HL-60 (cell line): Measurements from ENCODE around the gene NDUFS5.

Experiments
- DNase-seq, 2 experiments: peaks; one replicate each; pipeline ENCODE4 v3.0.0-alpha.2; 2010 to 2020; ENCODE audit warnings: low read depth in 1 of 2, low spot score in 1 of 2
- H3K27ac ChIP-seq: fragments of 250-450 bp; sonication (Bioruptor Pico); replicated peaks from 2 replicates; pipeline ENCODE4 v1.5.1; 2020; ENCODE audit warnings: mild to moderate bottlenecking, moderate library complexity
- H3K27me3 ChIP-seq: fragments of 250-450 bp; sonication (Bioruptor Pico); 2 replicates; pipeline ENCODE4 v1.5.1; 2021; ENCODE audit warnings: mild to moderate bottlenecking, moderate library complexity; ENCODE audit not compliant: insufficient read depth, poor library complexity, severe bottlenecking
- H3K4me3 ChIP-seq: replicated peaks from 2 replicates; pipeline ENCODE4 v1.5.1; 2011; ENCODE audit warnings: mild to moderate bottlenecking, control low read depth, low read length; ENCODE audit not compliant: insufficient read depth
- CTCF ChIP-seq: IDR thresholded peaks from one replicate; pipeline ENCODE4 v1.5.1; 2011; ENCODE audit warnings: low read length, control low read depth, inconsistent platforms; ENCODE audit not compliant: insufficient read depth
- GABPA ChIP-seq: IDR thresholded peaks from 2 replicates; pipeline ENCODE4 v1.6.1; 2012; ENCODE audit warnings: low read depth
- POLR2AphosphoS5 ChIP-seq: IDR thresholded peaks from 2 replicates; pipeline ENCODE4 v1.6.1; 2012; ENCODE audit warnings: low read depth
- REST ChIP-seq: IDR thresholded peaks from 2 replicates; pipeline ENCODE4 v1.6.1; 2012; ENCODE audit warnings: low read depth; ENCODE audit not compliant: insufficient replicate concordance
- SPI1 ChIP-seq: IDR thresholded peaks from 2 replicates; pipeline ENCODE4 v1.6.1; 2012; ENCODE audit warnings: low read depth, mild to moderate bottlenecking, borderline replicate concordance

The NDUFS5 gene

GRCh38 chr1:38990386-38990737, 35.8 kb upstream of the NDUFS5 start:
- Histone ChIP-seq H3K27ac (peak overlapping the region; percentile 88), H3K27me3 (no peaks in the 10 kb centered on the region), H3K4me3 (peak overlapping the region; percentile 96)
- no peak for DNase-seq
- no peak for TF ChIP-seq CTCF
- TF ChIP-seq GABPA = no peak
- no peak for TF ChIP-seq SPI1
- no peak for TF ChIP-seq POLR2AphosphoS5
- TF ChIP-seq REST = no peak

- peak; percentile 27 for TF ChIP-seq REST
- no peak for TF ChIP-seq SPI1
- peak; percentile 82 for TF ChIP-seq POLR2AphosphoS5
- Histone ChIP-seq H3K4me3 (peak within 1 kb of the TSS; percentile 96), H3K27ac (peak within 1 kb of the TSS; percentile 88), H3K27me3 (no peaks in the 10 kb centered on the region)
- peak; percentile 93 to 98 for DNase-seq
Observed at GRCh38 chr1:38990738-38991637, 35.2 kb upstream of the NDUFS5 start, which contains the start of gene AKIRIN1. AKIRIN1 (plus strand) TSS chr1:38991276; CDS start chr1:38991381, 105 bp downstream.

DNA sequence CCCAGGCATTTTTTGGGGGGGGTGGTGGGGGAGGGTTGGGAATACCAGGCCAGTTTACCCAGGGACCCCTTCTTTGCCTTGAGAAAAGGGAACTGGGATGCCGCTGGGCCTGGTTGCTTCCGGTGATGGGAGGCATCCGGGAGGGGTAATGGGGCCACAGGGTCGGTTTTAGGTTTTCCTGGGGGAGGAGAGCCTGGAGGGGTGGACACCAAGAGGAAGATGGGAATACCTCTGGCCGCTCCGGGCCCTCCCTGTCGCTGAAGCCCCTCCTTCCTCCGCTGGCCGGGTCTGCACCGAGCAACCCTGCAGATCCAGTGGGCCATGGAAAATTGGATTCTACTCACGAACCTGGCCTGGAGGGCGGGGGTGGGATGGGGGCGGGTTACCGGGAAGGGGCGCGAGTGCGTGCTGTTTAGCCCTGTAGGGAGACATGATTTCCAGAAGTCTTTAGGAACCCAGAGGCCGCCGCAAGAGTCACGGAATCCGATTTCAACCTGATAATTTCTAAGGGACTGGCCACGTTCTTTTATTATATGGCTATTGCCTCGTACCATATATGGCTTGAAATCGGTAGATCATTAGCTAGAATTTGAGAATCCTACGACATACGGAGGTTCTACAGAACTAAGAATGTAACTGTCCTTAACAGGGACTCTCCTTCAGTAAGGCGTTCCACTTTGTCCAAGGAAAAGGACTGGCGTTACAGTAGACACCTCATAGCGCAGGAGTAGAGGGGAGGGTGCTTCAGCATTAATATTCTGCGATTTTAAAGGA, 34.3 kb upstream of the NDUFS5 start:
- DNase-seq = peak in 1 of 2 experiments; percentile 39
- no peaks in the 10 kb centered on the region for H3K27me3 ChIP-seq
- TF ChIP-seq SPI1 (peak; percentile 76), CTCF (no peak)
- H3K4me3 ChIP-seq = peak overlapping the region; percentile 96
- H3K27ac ChIP-seq = peak overlapping the region; percentile 88

DNA sequence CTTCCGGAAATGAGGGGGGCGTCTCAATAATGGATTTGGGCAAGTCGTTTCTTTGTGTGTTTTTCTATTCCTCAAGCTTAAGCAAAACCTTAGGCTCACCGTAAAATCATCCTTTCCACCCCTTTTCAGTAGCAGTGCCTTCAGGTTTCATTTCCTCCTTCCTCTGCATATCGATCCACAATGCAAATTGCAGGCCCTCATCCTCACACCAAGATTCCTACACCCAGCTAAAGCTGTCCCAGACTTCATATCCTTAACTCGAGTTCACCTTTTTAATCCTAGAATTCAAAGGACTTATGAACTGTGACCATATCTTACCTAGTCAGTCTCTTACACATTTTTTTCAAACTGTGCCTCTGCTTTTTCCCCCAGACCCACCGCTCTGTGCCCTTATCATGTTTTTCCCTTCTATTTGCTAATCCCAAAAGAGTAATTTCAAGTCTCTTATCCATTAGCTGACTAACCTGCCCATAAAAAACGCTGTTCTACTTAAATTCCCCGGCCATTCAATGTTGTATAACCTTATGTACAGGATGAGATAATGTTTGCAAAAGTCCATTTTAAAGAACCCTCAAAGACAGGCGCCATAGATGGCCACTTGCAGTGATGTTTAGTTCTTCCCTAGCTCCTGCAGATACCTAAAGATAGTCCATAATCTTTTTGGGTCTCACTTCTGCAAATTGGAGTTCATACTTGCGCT, 33.6 kb upstream of the NDUFS5 start:
- peak overlapping the region; percentile 8; the same call in 1 of the 2 replicates for H3K27ac ChIP-seq
- no peaks in the 10 kb centered on the region for H3K27me3 ChIP-seq
- no peak for DNase-seq
- TF ChIP-seq GABPA (no peak), SPI1 (no peak), POLR2AphosphoS5 (no peak), REST (no peak), CTCF (no peak)
- peak overlapping the region; percentile 96 for H3K4me3 ChIP-seq
